ENCODE results near the gene TTLL8. TPM values are rescaled to one million over a fixed set of nuclear protein-coding genes. Genes with fewer than 3 reads are reported as not detected.

TTLL8 gene
- total RNA-seq, 1 experiment from 2014 or later: not detected

DNA sequence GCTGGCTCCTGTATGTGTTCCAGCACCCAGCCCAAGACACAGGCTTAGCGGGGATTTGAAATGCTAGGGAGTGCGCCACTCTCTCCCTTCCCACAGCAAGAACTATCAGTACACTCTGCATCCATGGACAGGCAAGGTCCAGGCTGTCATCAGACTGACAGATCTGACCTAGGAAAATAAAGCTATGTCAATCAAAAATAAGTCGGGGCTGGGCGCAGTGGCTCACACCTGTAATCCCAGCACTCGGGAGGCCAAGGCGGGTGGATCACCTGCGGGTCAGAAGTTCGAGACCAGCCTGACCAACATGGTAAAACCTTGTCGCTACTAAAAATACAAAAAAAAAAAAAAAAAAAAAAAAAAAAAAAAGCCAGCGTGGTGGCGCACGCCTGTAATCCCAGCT lies 30.0 kb upstream of the TTLL8 start:
- no peaks in the 10 kb centered on the region; the same call in 1 of the 2 replicates for H3K4me1 Mint-ChIP-seq
- H3K9me3 Mint-ChIP-seq: peaks cover 16% of the 10 kb centered on the region
- ChIA-PET POLR2A (no interaction called here), CTCF (interaction anchor here (0.6 kb wide), 1 partner anchor 81 kb away, joined by 4 read pairs; no protein-coding TSS in a partner anchor)
- TF ChIP-seq, protein P1, sequence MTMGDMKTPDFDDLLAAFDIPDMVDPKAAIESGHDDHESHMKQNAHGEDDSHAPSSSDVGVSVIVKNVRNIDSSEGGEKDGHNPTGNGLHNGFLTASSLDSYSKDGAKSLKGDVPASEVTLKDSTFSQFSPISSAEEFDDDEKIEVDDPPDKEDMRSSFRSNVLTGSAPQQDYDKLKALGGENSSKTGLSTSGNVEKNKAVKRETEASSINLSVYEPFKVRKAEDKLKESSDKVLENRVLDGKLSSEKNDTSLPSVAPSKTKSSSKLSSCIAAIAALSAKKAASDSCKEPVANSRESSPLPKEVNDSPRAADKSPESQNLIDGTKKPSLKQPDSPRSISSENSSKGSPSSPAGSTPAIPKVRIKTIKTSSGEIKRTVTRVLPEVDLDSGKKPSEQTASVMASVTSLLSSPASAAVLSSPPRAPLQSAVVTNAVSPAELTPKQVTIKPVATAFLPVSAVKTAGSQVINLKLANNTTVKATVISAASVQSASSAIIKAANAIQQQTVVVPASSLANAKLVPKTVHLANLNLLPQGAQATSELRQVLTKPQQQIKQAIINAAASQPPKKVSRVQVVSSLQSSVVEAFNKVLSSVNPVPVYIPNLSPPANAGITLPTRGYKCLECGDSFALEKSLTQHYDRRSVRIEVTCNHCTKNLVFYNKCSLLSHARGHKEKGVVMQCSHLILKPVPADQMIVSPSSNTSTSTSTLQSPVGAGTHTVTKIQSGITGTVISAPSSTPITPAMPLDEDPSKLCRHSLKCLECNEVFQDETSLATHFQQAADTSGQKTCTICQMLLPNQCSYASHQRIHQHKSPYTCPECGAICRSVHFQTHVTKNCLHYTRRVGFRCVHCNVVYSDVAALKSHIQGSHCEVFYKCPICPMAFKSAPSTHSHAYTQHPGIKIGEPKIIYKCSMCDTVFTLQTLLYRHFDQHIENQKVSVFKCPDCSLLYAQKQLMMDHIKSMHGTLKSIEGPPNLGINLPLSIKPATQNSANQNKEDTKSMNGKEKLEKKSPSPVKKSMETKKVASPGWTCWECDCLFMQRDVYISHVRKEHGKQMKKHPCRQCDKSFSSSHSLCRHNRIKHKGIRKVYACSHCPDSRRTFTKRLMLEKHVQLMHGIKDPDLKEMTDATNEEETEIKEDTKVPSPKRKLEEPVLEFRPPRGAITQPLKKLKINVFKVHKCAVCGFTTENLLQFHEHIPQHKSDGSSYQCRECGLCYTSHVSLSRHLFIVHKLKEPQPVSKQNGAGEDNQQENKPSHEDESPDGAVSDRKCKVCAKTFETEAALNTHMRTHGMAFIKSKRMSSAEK (CRISPR knock-in tag; IDR thresholded peaks at IDR 0.05; ENCODE audit: borderline replicate concordance): no peak
- TF ChIP-seq ZNF263 (CRISPR knock-in tag; IDR thresholded peaks at IDR 0.05; ENCODE audit: low read depth) (no peak), ZNF121 (CRISPR knock-in tag; IDR thresholded peaks at IDR 0.05) (no peak), CREM (CRISPR knock-in tag; IDR thresholded peaks at IDR 0.05) (no peak), IRF2 (CRISPR knock-in tag; IDR thresholded peaks at IDR 0.05; ENCODE audit: borderline replicate concordance, low read depth) (no peak), MYBL2 (CRISPR knock-in tag; IDR thresholded peaks at IDR 0.05) (no peak), MXD4 (CRISPR knock-in tag; IDR thresholded peaks at IDR 0.05; ENCODE audit: borderline replicate concordance) (no peak), OVOL2 (CRISPR knock-in tag; IDR thresholded peaks at IDR 0.05; ENCODE audit: borderline replicate concordance) (no peak), SMAD3 (CRISPR knock-in tag; IDR thresholded peaks at IDR 0.05; ENCODE audit: borderline replicate concordance) (no peak), SP1 (CRISPR knock-in tag; conservative IDR thresholded peaks at IDR 0.05) (no peak), ESRRA (CRISPR knock-in tag; IDR thresholded peaks at IDR 0.05; ENCODE audit: borderline replicate concordance) (no peak)
- TF ChIP-seq, protein P2, sequence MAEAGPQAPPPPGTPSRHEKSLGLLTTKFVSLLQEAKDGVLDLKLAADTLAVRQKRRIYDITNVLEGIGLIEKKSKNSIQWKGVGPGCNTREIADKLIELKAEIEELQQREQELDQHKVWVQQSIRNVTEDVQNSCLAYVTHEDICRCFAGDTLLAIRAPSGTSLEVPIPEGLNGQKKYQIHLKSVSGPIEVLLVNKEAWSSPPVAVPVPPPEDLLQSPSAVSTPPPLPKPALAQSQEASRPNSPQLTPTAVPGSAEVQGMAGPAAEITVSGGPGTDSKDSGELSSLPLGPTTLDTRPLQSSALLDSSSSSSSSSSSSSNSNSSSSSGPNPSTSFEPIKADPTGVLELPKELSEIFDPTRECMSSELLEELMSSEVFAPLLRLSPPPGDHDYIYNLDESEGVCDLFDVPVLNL (CRISPR knock-in tag; IDR thresholded peaks at IDR 0.05; ENCODE audit: borderline replicate concordance, low read depth): no peak
- TF ChIP-seq, protein P3, sequence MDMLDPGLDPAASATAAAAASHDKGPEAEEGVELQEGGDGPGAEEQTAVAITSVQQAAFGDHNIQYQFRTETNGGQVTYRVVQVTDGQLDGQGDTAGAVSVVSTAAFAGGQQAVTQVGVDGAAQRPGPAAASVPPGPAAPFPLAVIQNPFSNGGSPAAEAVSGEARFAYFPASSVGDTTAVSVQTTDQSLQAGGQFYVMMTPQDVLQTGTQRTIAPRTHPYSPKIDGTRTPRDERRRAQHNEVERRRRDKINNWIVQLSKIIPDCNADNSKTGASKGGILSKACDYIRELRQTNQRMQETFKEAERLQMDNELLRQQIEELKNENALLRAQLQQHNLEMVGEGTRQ (CRISPR knock-in tag; IDR thresholded peaks at IDR 0.05): no peak
- TF ChIP-seq, protein P4, sequence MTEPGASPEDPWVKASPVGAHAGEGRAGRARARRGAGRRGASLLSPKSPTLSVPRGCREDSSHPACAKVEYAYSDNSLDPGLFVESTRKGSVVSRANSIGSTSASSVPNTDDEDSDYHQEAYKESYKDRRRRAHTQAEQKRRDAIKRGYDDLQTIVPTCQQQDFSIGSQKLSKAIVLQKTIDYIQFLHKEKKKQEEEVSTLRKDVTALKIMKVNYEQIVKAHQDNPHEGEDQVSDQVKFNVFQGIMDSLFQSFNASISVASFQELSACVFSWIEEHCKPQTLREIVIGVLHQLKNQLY (CRISPR knock-in tag; IDR thresholded peaks at IDR 0.05): no peak
- TF ChIP-seq, protein P5, sequence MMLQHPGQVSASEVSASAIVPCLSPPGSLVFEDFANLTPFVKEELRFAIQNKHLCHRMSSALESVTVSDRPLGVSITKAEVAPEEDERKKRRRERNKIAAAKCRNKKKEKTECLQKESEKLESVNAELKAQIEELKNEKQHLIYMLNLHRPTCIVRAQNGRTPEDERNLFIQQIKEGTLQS (CRISPR knock-in tag; conservative IDR thresholded peaks at IDR 0.05): no peak
- TF ChIP-seq, protein P6, sequence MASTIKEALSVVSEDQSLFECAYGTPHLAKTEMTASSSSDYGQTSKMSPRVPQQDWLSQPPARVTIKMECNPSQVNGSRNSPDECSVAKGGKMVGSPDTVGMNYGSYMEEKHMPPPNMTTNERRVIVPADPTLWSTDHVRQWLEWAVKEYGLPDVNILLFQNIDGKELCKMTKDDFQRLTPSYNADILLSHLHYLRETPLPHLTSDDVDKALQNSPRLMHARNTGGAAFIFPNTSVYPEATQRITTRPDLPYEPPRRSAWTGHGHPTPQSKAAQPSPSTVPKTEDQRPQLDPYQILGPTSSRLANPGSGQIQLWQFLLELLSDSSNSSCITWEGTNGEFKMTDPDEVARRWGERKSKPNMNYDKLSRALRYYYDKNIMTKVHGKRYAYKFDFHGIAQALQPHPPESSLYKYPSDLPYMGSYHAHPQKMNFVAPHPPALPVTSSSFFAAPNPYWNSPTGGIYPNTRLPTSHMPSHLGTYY (CRISPR knock-in tag; IDR thresholded peaks at IDR 0.05): no peak
- TF ChIP-seq, protein P7, sequence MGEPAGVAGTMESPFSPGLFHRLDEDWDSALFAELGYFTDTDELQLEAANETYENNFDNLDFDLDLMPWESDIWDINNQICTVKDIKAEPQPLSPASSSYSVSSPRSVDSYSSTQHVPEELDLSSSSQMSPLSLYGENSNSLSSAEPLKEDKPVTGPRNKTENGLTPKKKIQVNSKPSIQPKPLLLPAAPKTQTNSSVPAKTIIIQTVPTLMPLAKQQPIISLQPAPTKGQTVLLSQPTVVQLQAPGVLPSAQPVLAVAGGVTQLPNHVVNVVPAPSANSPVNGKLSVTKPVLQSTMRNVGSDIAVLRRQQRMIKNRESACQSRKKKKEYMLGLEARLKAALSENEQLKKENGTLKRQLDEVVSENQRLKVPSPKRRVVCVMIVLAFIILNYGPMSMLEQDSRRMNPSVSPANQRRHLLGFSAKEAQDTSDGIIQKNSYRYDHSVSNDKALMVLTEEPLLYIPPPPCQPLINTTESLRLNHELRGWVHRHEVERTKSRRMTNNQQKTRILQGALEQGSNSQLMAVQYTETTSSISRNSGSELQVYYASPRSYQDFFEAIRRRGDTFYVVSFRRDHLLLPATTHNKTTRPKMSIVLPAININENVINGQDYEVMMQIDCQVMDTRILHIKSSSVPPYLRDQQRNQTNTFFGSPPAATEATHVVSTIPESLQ (CRISPR knock-in tag; IDR thresholded peaks at IDR 0.05): no peak
- TF ChIP-seq, protein P8, sequence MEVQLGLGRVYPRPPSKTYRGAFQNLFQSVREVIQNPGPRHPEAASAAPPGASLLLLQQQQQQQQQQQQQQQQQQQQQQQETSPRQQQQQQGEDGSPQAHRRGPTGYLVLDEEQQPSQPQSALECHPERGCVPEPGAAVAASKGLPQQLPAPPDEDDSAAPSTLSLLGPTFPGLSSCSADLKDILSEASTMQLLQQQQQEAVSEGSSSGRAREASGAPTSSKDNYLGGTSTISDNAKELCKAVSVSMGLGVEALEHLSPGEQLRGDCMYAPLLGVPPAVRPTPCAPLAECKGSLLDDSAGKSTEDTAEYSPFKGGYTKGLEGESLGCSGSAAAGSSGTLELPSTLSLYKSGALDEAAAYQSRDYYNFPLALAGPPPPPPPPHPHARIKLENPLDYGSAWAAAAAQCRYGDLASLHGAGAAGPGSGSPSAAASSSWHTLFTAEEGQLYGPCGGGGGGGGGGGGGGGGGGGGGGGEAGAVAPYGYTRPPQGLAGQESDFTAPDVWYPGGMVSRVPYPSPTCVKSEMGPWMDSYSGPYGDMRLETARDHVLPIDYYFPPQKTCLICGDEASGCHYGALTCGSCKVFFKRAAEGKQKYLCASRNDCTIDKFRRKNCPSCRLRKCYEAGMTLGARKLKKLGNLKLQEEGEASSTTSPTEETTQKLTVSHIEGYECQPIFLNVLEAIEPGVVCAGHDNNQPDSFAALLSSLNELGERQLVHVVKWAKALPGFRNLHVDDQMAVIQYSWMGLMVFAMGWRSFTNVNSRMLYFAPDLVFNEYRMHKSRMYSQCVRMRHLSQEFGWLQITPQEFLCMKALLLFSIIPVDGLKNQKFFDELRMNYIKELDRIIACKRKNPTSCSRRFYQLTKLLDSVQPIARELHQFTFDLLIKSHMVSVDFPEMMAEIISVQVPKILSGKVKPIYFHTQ (CRISPR knock-in tag; IDR thresholded peaks at IDR 0.05): no peak
- H3K27ac Mint-ChIP-seq: no peak overlapping the region
- H3K27me3 Mint-ChIP-seq (ENCODE audit: low read depth): peaks cover 8% of the 10 kb centered on the region
- H3K4me3 Mint-ChIP-seq: no peak overlapping the region
- H3K36me3 Mint-ChIP-seq: no peaks in the 10 kb centered on the region
- DNase-seq (ENCODE audit: low spot score) (no peak), ATAC-seq (no peak)

Data from WTC11 (cell line).